Activated CD8-positive, alpha-beta memory T cell treated with anti-CD3 and anti-CD28 coated beads for 4 hours (primary cell): ENCODE data around the gene ANO7.
"Not testable (repeated sequence)": the region's sequence is repeated elsewhere in the genome, so short reads cannot be mapped to it uniquely, and the experiment has no call there.

Source experiments
- DNase-seq, 2 donors: peaks; one replicate each; pipeline ENCODE4 v3.0.0-alpha.2; 2020; ENCODE audit warnings: low read depth in 2 of 2

ANO7 gene

DNA sequence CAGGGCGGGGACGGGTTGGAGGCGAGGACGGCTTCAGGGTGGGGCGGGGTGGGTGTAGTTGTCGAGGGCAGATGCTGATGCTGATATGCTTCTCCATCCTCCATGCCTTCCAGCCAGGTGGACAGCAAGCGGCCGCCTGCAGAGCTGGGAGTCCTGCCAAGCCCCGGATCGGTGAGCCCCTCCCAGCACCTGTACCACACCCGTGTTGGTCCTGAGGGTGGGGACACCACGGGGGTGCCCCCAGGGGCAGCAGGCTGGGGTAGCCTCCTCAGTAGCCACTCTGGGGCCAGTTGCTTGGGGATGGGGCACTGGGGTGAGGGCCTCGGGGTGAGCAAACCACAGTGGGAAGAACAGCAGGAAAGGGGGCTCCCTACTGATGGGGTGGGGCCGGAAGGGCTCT, 2.6 kb downstream of the ANO7 start:
- no peak for DNase-seq

DNA sequence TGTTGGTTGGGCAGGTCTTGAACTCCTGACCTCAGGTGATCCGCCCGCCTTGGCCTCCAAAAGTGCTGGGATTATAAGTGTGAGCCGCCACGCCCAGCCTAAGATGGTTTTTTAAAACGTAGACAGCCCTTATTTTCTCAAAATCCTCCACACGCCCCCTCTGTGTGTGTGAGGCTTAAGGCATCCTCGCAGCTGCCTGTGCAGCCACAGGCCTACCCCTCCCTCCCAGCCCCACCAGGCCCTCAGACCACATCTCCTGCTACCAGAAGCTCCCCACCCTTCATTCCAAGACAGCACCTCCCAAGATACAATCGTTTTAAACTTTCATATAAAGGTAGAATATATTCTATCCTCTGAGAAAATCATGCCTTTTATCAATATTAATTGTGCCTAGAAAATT, 4.8 kb downstream of the ANO7 start:
- DNase-seq, result no peak

DNA sequence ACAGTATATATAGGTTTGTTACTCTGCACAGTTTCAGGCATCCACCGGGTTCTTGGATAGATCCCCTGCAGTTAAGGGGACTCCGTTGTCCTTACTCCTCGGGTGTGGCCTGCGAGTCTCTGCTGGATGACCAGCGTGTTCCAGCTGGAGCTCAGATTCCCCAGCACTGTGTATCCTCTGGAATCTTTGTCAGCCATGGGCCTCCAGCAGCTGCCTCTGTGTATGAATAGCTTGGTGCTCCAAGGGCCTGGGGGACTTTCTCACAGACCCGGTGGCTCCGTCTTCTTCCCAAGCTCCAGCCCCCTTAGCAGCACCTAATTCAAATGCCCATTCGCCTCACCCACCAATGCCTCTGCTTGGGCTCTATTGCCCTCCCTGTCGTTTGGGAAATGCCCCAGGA, 6.3 kb downstream of the ANO7 start:
- DNase-seq, result no peak

DNA sequence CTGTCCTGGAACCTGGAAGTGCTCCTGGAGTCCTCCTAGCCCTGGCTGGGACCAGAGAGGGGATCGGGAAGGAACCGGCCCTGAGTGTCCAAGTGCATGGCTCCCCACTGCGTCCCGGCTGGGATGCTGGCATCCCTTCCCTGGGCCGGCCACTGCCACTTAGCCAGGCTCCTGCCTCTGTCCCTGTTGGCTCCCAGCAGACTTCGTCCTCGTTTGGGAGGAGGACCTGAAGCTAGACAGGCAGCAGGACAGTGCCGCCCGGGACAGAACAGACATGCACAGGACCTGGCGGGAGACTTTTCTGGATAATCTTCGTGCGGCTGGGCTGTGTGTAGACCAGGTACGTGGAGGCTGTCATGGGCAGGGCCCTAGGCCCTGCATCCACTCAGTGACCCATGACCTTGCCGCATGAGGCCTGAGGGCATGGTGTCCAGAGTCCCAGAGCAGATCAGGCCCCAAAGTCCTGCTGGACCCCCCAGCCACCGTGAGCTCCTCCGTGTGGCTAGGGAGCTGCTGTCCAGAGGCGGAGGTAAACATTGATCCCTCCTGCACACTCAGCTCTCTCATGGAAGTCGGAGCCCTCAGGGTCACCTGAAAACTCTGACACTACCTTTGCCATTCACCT, 7.1 kb downstream of the ANO7 start:
- no peak for DNase-seq

DNA sequence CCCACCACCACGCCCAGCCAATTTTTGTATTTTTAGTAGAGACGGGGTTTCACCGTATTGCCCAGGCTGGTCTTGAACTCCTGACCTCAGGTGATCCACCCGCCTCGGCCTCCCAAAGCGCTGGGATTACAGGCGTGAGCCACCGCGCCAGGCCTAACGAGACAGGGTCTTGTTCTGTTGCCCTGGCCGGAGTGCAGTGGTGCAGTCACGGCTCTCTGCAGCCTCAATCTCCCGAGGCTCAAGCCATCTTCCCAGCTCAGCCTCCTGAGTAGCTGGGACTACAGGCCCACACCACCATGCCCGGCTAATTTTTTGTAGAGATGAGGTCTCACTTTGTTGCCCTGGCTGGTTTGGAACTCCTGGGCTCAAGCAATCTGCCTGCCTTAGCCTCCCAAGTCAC, 8.8 kb downstream of the ANO7 start:
- DNase-seq, result not testable (repeated sequence)

DNA sequence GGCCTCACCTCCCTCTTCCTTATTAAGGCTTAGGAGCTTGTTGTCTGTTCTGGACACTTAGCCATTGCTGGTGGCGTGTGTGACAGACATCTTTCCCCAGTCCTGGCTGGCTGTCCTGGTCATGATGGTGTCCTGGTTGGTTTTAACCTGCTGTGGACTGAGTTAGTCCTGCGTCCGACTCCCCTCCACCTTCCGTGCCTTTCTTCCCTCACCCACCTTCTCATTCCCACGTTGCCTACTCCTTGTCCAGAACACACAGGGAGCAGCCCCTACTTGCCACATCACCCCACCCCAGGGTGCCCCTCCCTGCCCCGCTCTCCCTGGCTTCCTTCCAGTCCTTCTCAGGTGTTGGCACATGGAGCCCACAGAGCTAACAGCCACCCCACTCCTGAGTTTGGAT, 9.5 kb downstream of the ANO7 start:
- DNase-seq, result no peak

DNA sequence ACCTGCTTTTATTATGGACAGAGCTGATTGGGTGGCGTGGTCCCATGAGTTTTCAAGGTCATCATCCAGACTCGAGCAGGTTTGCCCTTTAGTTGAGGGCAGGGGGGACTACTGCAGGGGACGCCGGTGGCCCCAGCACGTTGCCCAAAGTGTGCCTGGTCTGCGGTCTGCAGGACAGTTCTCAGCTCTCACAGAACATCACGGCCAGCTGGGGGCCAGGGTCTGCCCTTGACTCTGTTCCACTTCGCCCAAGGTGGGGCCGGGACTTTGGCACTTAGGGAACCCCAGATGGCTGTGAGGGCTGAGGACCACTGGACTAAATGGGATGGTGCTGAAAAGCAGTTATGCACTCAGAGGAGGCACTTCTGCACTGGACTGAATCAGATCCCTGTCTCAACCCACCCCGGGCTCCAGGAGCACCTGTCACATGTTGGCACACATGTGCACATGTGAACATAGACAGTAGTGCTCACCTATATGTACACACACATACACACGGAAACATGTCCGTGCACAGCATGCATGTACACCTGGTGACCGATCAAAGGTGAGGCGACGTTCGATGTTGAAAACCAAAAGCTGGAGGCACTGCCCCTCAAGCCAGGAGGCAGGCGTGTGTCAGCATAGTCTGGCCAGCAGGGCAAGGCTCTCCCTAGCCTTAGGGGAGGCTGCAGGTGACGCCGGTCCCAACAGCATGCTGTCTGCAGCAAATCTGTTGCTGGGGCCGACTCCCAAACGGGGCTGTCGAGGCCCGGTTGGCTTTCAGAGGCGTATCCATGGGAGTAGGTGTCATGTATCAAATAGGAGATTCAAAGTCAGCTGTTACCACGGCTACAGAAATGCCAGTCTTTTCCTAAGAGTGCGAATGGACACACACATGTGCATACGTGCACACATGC, 10.2 kb downstream of the ANO7 start:
- DNase-seq, result no peak

DNA sequence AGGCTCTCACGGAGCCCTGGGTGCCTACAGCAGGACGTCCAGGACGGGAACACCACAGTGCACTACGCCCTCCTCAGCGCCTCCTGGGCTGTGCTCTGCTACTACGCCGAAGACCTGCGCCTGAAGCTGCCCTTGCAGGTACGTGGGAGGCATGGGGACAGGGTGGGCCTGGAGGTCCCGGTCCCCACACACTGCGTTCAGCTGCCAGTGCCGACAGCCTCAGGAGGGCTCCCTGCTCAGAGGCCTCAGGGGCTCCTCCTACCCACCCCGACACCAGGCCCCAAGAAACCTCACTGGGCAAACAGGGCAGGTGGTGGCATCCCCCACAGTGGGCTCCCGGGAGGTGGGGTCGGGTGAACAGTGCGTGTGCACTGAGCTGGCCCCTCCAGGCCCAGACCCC, 10.8 kb downstream of the ANO7 start:
- no peak for DNase-seq

DNA sequence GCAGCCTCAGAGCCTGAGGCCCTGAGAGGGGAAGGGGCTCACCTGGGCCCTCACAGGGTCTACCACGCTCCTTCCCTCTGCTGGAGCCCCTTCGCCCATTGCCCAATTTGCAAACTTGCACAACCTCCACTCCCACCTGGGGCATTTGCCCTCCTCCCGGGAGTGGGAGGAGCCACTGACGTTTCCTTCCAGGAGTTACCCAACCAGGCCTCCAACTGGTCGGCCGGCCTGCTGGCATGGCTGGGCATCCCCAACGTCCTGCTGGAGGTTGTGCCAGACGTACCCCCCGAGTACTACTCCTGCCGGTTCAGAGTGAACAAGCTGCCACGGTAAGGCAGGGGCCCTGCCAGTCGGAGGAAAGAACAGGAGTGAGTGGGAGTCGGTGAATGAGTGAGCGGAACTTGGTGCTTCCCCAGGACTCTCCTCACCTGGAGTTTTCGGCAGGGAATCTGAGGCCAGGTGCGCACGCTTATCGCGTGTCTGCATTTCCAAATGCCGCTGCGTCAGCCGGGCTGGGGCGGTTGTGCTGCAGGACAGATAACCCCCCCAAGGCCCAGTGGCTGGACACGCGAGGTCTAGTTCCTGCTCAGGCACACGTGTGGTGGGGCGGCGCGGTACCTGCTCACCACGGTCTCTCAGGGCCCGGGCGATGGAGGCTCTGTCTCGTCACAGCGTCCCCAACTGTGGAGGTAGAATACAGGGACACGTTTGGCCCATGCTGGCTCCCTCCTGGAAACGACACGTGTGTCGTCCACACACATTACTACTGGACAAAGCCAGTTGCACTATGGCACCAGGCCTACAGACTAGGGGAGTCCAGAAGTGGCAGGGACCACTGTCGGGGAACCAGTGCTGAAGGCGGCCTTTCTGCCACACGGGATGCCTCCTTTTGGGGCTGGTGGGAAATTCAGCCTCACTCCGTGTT, 11.7 kb downstream of the ANO7 start:
- no peak for DNase-seq

DNA sequence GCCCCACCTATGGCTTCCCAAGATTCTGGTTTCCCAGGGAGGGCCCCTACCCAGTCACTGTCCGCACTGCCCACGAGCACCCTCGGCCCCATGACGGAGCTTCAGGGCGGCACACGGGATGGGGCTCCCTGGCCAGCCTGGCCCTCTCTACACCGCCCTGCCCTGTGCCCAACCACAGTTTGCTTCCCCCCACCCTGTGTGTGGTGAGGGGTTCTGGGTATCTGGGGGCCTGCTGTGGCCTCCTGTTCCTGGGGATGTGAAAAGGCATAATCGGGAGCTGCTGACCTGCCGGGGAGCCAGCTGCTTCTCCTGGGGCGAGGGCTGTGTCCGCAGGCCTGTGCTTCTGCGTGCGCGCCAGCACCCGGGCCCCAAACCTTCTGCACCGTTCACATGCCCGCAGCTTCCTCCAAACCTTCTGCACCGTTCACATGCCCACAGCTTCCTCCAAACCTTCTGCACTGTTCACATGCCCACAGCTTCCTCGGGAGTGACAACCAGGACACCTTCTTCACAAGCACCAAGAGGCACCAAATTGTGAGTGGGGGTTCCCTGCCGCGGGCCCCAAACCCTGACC, 12.4 kb downstream of the ANO7 start:
- no peak for DNase-seq

DNA sequence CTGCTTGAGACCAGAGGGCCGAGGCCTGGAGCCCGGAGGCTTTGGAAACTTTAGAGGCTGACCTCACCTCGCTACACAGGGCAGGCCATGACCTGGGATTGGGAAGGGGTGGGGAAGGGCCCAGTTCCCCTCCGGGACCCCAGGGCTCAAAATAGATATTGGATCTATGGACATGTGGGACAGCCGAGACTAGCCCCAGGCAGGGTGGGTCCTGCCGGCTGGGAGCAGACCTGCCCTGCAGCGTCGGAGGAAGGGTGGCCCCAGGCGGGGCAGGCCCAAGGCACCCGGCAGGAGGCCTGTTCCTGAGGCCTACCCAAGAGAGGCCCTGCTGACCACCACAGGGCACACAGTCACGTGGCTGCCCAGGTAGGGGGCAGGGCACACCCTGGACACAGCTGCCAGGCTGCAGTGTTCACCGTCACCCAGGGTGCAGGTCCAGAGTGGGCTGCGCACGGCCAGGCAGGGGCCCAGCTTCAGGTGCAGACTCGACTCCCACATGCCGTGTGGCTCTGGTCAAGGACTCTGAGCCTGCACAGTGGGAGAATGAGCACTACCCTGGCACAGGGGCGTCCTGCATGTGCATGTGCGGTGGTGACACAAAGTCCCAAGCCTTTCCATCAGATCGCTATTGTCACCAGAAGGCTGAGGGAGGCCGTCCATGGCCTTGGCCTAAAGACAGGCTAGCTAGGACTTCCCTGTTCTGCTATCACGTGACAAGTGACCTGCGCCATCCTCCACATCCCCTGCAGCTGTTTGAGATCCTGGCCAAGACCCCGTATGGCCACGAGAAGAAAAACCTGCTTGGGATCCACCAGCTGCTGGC, 13.2 kb downstream of the ANO7 start:
- DNase-seq, result no peak

DNA sequence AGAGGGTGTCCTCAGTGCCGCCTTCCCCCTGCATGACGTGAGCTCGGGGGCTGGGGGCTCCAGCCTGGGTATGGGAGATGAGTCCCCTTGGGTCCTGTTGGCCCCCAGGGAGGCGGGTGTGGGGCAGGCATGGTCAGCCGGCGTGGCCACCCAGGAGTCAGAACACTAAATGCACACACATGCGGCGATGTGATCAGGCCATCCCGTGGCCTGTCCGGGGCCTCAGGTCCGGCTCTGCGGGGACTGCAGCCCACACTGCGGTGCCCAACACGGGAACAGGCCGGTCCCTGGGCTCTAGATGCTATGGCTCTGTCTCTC, 13.8 kb downstream of the ANO7 start:
- no peak for DNase-seq

DNA sequence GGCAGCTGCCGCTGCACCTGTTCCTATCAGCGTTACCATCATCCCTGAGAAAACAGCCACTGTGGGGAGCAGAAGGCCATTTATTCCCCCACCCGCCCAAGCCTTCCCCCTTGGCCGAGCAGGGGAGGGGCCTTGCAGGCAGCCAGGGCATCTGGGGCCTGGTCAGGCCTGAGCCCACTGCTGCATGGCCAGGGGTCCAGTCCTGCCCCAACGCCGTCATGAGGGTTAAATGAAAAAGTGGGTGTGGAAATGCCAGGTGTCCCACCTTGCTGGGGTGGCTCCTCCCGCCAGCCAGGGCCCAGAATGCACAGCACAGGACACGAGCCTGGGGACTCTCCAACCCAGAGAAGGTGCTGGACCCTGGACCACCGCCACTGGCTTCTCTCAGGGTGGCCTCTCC, 14.2 kb downstream of the ANO7 start:
- DNase-seq, result no peak

DNA sequence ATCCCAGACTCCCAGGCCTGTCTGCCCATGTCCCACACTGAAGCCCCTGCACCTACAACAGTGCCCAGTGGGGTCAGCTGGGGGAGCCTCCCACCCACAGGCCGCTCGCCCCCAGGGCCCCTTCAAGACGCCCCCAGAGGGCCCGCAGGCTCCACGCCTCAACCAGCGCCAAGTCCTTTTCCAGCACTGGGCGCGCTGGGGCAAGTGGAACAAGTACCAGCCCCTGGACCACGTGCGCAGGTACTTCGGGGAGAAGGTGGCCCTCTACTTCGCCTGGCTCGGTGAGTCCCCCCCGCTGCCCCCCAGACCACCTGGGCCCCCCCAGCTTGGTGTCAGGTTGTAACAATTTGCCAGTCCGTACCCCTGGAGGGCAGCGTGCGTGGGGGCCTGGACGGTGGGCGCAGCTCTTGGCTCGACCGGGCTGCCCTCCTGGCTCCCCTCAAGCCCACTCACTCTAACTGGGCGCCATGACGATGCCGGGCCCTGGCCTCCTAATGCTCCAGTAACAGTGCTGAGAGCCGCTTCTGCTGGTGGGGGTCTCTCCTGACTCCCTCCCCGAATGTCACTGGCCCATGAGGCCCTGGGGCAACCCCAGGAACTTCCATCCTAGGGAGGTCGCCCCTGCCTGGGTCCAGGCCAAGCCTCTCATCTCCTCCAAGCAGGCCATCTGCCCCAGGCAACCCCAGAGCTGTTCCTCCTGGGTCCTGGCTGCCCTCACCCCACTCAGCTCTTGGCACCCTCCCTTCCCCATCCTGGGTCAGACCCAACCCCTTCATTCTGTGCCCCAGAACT, 14.9 kb downstream of the ANO7 start:
- no peak for DNase-seq

DNA sequence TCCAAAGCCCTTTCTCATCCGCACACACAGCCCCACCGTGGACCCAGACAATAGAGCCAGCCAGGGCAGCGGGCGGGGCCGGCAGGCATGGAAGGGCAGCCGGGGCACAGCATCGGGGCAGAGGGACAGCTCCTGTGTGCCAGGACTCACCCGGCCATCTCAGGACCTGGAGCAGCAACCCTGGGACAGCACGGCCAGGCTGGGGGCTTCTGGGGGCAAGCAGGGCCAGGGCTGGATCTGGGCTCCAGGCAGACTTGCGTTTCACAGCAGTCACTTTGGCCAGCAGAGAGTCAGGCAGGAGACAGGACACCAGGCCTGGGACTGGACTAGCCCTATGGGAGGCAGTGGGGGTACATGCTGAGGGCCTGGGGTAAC, 15.5 kb downstream of the ANO7 start:
- DNase-seq, result no peak

DNA sequence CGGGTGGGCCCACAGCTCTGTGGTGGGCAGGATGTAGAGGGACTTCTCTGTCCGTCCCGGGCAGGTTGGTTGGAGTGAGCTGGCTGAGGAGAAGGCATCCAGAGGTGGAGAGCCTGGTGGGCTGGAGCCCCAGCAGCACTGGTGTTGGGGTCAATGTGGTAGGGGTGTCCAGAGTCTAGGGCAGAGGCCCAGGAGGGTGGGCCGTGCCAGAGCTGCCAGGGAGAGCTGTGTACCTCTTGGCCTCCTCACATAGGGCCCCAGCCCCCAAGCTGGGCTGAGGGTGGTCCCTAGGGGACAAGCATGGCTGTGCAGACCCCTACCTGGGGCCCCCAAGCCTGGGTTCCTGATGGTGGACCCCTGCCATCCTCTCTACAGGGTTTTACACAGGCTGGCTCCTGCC, 16.0 kb downstream of the ANO7 start:
- no peak for DNase-seq

DNA sequence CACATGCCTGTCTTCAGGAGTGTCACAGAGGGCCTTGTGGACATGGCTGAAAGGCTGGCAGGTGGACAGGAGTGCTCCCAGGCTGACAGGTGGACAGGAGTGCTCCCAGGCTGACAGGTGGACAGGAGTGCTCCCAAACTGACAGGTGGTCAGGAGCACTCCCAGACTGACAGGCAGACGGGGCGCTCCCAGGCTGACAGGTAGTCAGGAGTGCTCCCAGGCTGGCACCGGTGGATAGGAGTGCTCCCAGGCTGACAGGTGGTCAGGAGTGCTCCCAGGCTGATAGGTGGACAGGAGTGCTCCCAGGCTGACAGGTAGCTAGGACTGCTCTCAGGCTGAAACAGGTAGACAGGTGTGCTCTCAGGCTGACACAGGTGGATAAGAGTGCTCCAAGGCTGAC, 16.6 kb downstream of the ANO7 start:
- no peak for DNase-seq

DNA sequence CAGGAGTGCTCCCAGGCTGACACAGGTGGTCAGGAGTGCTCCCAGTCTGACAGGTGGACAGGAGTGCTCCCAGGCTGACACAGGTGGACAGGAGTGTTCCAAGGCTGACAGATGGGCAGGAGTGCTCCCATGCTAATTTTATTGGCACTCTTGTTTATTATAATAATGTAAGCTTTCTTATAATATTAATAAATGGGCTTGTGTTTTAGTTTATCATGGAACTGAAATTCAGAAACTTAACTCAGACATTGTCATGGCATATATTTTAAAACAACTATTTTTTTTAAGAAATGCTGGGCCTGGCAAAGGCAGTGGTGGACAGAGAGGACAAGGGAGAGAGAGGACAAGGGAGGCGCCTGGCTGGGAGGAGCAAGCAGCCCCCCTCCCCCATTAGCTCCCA, 18.7 kb downstream of the ANO7 start:
- DNase-seq, result no peak

DNA sequence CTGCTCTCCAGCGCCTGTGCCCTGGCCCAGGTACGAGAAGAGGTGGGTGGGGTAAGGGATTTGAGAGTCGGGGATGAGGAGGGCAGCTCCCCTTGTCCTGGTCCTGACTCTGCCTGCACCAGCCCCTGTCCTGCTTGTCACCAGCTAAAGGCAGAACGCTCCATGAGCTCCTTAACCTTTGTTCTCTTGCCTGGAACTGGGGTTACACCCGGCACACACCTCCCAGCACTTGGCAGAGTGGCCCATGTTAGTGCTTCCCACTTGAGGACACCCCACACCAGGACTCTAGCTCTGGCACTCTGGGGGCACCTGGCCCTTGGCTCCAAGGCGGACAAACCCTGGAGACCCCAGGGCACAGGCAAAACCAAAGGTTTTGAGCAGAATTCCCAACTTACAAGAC, 19.2 kb downstream of the ANO7 start:
- DNase-seq, result no peak

DNA sequence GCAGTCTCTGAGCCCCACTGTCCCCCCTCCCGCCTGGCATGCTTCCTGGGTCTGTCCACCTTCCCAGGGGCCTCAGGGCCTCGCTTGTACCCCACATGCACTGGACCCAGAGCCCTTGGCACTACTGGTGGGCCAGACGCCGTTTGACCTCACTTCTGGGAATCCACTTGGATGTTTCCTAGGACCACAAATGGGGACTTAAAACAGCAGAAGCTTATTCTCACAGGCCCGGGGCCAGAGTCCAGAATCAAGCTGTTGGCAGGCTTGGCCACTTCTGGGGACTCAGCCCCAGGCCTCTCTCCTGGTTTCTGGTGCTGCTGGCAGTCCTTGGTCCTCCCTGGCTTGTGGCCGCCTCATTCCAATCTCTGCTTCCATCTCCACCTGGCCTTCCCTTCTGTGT, 19.6 kb downstream of the ANO7 start:
- DNase-seq, result no peak

DNA sequence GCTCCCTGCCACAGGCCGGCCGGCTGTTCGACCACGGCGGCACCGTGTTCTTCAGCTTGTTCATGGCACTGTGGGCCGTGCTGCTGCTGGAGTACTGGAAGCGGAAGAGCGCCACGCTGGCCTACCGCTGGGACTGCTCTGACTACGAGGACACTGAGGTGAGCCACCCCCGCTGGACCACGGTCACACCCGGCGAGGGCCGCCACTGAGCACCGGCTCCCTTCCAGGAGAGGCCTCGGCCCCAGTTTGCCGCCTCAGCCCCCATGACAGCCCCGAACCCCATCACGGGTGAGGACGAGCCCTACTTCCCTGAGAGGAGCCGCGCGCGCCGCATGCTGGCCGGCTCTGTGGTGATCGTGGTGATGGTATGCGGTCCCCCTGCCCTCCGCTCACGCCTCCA, 20.8 kb downstream of the ANO7 start:
- no peak for DNase-seq
